ENCODE results near the gene BACH2. TPM values are rescaled to one million over a fixed set of nuclear protein-coding genes. Genes with fewer than 3 reads are reported as not detected.
"Not testable (repeated sequence)": the region's sequence is repeated elsewhere in the genome, so short reads cannot be mapped to it uniquely, and the experiment has no call there.

Gene BACH2
- polyA plus RNA-seq, 1 donor from 2014 or later: 45.5 TPM

DNA sequence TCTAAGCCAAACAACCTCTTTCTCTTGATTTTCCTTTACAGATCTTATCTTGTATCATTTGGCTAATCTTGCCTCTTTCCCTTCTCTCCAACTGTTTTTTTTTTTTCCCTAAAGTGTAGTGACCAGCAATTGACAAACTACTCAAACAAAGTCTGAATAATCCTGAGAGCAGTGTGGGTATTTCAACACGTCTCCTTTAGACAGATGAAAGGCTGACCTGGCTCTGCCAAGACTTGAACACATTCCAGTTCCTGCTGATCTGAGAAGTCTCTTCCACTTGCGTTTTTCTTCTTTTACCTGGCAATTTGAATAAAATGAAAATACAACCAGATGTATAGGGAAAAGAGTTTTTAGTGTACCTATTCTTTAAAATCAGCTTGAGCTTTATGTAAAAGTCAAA lies 234.0 kb downstream of the BACH2 start:
- Histone ChIP-seq H3K9ac (ENCODE audit: low read length) (no peak overlapping the region), H2AFZ (ENCODE audit: low read depth, low read length) (no peak overlapping the region)

DNA sequence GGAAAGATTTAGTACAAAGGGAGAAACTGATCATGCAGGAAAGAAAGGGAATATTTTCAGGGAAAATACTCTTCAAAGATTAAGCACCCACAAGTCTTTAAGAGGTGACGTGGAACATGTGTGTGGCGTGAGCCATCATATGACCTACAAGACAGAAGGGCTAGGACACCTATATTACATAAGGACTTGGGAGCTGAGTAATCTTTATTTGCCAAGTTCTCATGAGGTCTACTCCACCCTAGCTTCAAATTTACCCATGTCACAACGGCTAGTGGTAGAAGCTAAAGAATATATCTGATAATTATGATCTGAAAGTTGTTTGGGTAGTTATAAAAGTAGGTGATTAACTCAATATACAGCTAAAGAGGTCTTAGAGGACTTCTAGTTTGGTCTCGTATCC lies 234.6 kb downstream of the BACH2 start:
- no peak overlapping the region for H3K9ac ChIP-seq (ENCODE audit: low read length)
- H3K9me2 ChIP-seq (ENCODE audit: insufficient read depth, low read length): no peaks in the 10 kb centered on the region
- peaks cover 4% of the 10 kb centered on the region for H3K36me3 ChIP-seq (ENCODE audit: insufficient read depth, low read length)
- no peak overlapping the region for H3K4me2 ChIP-seq (ENCODE audit: low read length)
- peaks cover 14% of the 10 kb centered on the region for H3K79me2 ChIP-seq (replicated peaks; ENCODE audit: insufficient read depth, low read length)
- no peak overlapping the region for H2AFZ ChIP-seq (ENCODE audit: low read depth, low read length)
- H3K9me3 ChIP-seq (ENCODE audit: low read length): no peaks in the 10 kb centered on the region
- no peaks in the 10 kb centered on the region for H3F3A ChIP-seq (ENCODE audit: insufficient read depth, low read length, poor library complexity, severe bottlenecking)
- TF ChIP-seq EZH2 (IDR thresholded peaks at IDR 0.05; ENCODE audit: borderline replicate concordance, insufficient read depth, low read length, poor library complexity, severe bottlenecking) (no peak), MXI1 (conservative IDR thresholded peaks at IDR 0.05; ENCODE audit: poor library complexity, severe bottlenecking) (no peak), RAD21 (conservative IDR thresholded peaks at IDR 0.05) (no peak), POLR2AphosphoS5 (IDR thresholded peaks at IDR 0.05) (no peak), EP300 (conservative IDR thresholded peaks at IDR 0.05; ENCODE audit: poor library complexity, severe bottlenecking) (no peak), TAF1 (IDR thresholded peaks at IDR 0.05; ENCODE audit: low read depth) (no peak), SMC3 (conservative IDR thresholded peaks at IDR 0.05; ENCODE audit: poor library complexity) (no peak)
- TF ChIP-seq, protein P1, sequence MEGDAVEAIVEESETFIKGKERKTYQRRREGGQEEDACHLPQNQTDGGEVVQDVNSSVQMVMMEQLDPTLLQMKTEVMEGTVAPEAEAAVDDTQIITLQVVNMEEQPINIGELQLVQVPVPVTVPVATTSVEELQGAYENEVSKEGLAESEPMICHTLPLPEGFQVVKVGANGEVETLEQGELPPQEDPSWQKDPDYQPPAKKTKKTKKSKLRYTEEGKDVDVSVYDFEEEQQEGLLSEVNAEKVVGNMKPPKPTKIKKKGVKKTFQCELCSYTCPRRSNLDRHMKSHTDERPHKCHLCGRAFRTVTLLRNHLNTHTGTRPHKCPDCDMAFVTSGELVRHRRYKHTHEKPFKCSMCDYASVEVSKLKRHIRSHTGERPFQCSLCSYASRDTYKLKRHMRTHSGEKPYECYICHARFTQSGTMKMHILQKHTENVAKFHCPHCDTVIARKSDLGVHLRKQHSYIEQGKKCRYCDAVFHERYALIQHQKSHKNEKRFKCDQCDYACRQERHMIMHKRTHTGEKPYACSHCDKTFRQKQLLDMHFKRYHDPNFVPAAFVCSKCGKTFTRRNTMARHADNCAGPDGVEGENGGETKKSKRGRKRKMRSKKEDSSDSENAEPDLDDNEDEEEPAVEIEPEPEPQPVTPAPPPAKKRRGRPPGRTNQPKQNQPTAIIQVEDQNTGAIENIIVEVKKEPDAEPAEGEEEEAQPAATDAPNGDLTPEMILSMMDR (IDR thresholded peaks at IDR 0.05; ENCODE audit: poor library complexity, severe bottlenecking): no peak
- TF ChIP-seq, protein P2, sequence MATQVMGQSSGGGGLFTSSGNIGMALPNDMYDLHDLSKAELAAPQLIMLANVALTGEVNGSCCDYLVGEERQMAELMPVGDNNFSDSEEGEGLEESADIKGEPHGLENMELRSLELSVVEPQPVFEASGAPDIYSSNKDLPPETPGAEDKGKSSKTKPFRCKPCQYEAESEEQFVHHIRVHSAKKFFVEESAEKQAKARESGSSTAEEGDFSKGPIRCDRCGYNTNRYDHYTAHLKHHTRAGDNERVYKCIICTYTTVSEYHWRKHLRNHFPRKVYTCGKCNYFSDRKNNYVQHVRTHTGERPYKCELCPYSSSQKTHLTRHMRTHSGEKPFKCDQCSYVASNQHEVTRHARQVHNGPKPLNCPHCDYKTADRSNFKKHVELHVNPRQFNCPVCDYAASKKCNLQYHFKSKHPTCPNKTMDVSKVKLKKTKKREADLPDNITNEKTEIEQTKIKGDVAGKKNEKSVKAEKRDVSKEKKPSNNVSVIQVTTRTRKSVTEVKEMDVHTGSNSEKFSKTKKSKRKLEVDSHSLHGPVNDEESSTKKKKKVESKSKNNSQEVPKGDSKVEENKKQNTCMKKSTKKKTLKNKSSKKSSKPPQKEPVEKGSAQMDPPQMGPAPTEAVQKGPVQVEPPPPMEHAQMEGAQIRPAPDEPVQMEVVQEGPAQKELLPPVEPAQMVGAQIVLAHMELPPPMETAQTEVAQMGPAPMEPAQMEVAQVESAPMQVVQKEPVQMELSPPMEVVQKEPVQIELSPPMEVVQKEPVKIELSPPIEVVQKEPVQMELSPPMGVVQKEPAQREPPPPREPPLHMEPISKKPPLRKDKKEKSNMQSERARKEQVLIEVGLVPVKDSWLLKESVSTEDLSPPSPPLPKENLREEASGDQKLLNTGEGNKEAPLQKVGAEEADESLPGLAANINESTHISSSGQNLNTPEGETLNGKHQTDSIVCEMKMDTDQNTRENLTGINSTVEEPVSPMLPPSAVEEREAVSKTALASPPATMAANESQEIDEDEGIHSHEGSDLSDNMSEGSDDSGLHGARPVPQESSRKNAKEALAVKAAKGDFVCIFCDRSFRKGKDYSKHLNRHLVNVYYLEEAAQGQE (IDR thresholded peaks at IDR 0.05; ENCODE audit: borderline replicate concordance): no peak
- no peaks in the 10 kb centered on the region for H3K27me3 ChIP-seq (ENCODE audit: insufficient read depth, low read depth, low read length)
- H3K27ac ChIP-seq (ENCODE audit: low read length): no peak overlapping the region
- H4K20me1 ChIP-seq (ENCODE audit: insufficient read depth): no peaks in the 10 kb centered on the region
- no peak overlapping the region for H3K4me3 ChIP-seq (ENCODE audit: low read length)

More for the DNA sequence above, 234.0 kb downstream of the BACH2 start:
- Histone ChIP-seq H3K36me3 (ENCODE audit: insufficient read depth, low read length) (peaks cover 4% of the 10 kb centered on the region), H3K9me3 (ENCODE audit: low read length) (no peaks in the 10 kb centered on the region), H4K20me1 (ENCODE audit: insufficient read depth) (no peaks in the 10 kb centered on the region), H3K4me3 (ENCODE audit: low read length) (no peak overlapping the region), H3K4me2 (ENCODE audit: low read length) (no peak overlapping the region), H3K79me2 (replicated peaks; ENCODE audit: insufficient read depth, low read length) (peaks cover 14% of the 10 kb centered on the region), H3K9me2 (ENCODE audit: insufficient read depth, low read length) (no peaks in the 10 kb centered on the region), H3F3A (ENCODE audit: insufficient read depth, low read length, poor library complexity, severe bottlenecking) (no peaks in the 10 kb centered on the region), H3K27me3 (ENCODE audit: insufficient read depth, low read depth, low read length) (no peaks in the 10 kb centered on the region), H3K27ac (ENCODE audit: low read length) (no peak overlapping the region)
- TF ChIP-seq, protein P2 (IDR thresholded peaks at IDR 0.05; ENCODE audit: borderline replicate concordance): no peak
- TF ChIP-seq EZH2 (IDR thresholded peaks at IDR 0.05; ENCODE audit: borderline replicate concordance, insufficient read depth, low read length, poor library complexity, severe bottlenecking) (no peak), SMC3 (conservative IDR thresholded peaks at IDR 0.05; ENCODE audit: poor library complexity) (no peak), MXI1 (conservative IDR thresholded peaks at IDR 0.05; ENCODE audit: poor library complexity, severe bottlenecking) (no peak), POLR2AphosphoS5 (IDR thresholded peaks at IDR 0.05) (no peak), RAD21 (conservative IDR thresholded peaks at IDR 0.05) (no peak), TAF1 (IDR thresholded peaks at IDR 0.05; ENCODE audit: low read depth) (no peak), EP300 (conservative IDR thresholded peaks at IDR 0.05; ENCODE audit: poor library complexity, severe bottlenecking) (no peak)
- TF ChIP-seq, protein P1 (IDR thresholded peaks at IDR 0.05; ENCODE audit: poor library complexity, severe bottlenecking): no peak

DNA sequence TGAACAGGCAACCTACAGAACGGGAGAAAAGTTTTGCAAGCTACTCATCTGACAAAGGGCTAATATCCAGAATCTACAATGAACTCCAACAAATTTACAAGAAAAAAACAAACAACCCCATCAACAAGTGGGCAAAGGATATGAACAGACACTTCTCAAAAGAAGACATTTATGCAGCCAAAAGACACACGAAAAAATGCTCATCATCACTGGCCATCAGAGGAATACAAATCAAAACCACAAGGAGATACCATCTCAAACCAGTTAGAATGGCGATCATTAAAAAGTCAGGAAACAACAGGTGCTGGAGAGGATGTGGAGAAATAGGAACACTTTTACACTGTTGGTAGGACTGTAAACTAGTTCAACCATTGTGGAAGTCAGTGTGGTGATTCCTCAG lies 237.5 kb downstream of the BACH2 start:
- not testable (repeated sequence) for H3K4me2 ChIP-seq (ENCODE audit: low read length); H3K36me3 ChIP-seq (ENCODE audit: insufficient read depth, low read length); H3K9me3 ChIP-seq (ENCODE audit: low read length); H3K9me2 ChIP-seq (ENCODE audit: insufficient read depth, low read length); H3K9ac ChIP-seq (ENCODE audit: low read length); H4K20me1 ChIP-seq (ENCODE audit: insufficient read depth); H3K79me2 ChIP-seq (replicated peaks; ENCODE audit: insufficient read depth, low read length); H3F3A ChIP-seq (ENCODE audit: insufficient read depth, low read length, poor library complexity, severe bottlenecking); H2AFZ ChIP-seq (ENCODE audit: low read depth, low read length); H3K27ac ChIP-seq (ENCODE audit: low read length); H3K4me3 ChIP-seq (ENCODE audit: low read length); H3K27me3 ChIP-seq (ENCODE audit: insufficient read depth, low read depth, low read length)
